ENCODE measurements around the gene GPX2.

Gene GPX2

GRCh38 chr14:64942531-64943111 is at the start of gene GPX2:
Gene GPX2 (minus strand): TSS chr14:64942745. CDS start chr14:64942726, 19 bp downstream.
- DNase-seq = peak; percentile 97

- DNase-seq = no peak
These were observed 48.4 kb upstream of the GPX2 start for GRCh38 chr14:64990939-64991338.

- no peak for DNase-seq
These were observed 47.8 kb upstream of the GPX2 start for GRCh38 chr14:64990296-64990695.

GRCh38 chr14:64987438-64987767 is 44.9 kb upstream of the GPX2 start:
- DNase-seq = no peak

- peak; percentile 90 for DNase-seq
These were observed 44.3 kb upstream of the GPX2 start, which contains the start of gene FNTB for GRCh38 chr14:64986648-64987437. Gene FNTB (plus strand): TSS chr14:64986895. CDS start chr14:64986954, 59 bp downstream.

- DNase-seq = peak; percentile 7
These were observed 41.1 kb upstream of the GPX2 start for GRCh38 chr14:64983439-64984310.

- DNase-seq = no peak
These were observed 37.0 kb upstream of the GPX2 start for GRCh38 chr14:64979336-64980074.

- DNase-seq = no peak
These were observed 32.0 kb upstream of the GPX2 start for GRCh38 chr14:64974563-64974962.

- no peak for DNase-seq
These were observed 31.3 kb upstream of the GPX2 start for GRCh38 chr14:64973826-64974225.

GRCh38 chr14:64973026-64973442 is 30.5 kb upstream of the GPX2 start:
- no peak for DNase-seq

- DNase-seq = no peak
These were observed 29.6 kb upstream of the GPX2 start, which contains the start of gene RAB15 for GRCh38 chr14:64971943-64972791. Gene RAB15 (minus strand): TSS chr14:64972336. CDS start chr14:64972076, 260 bp downstream.

- no peak for DNase-seq
These were observed 29.0 kb upstream of the GPX2 start for GRCh38 chr14:64971491-64971942.

- DNase-seq = no peak
These were observed 28.4 kb upstream of the GPX2 start for GRCh38 chr14:64970776-64971477.

- DNase-seq = no peak
These were observed 27.5 kb upstream of the GPX2 start for GRCh38 chr14:64970041-64970440.

GRCh38 chr14:64968651-64969050 is 26.1 kb upstream of the GPX2 start:
- DNase-seq = no peak

- DNase-seq = no peak
These were observed 25.6 kb upstream of the GPX2 start for GRCh38 chr14:64968167-64968566.

GRCh38 chr14:64966976-64967375 is 24.4 kb upstream of the GPX2 start:
- DNase-seq = no peak

- DNase-seq = no peak
These were observed 22.9 kb upstream of the GPX2 start for GRCh38 chr14:64965356-64966000.

- DNase-seq = no peak
These were observed 21.1 kb upstream of the GPX2 start for GRCh38 chr14:64963611-64964010.

- peak; percentile 28 for DNase-seq
These were observed 18.3 kb upstream of the GPX2 start for GRCh38 chr14:64960762-64961276.

Data from NCI-H1436 treated with DMSO at 0.1 percent for 48 hours (cell line).